K562 treated with DMSO at 1 percent for 12 hours (cell line): Measurements from ENCODE around the gene SLC2A5. TPM values are rescaled to one million over a fixed set of nuclear protein-coding genes. Genes with fewer than 3 reads are reported as not detected.

Experiments
- total RNA-seq: library from RNA; unstranded; fragments of 300-600 nt; gene quantifications from 2 replicates; pipeline ENCODE4 v1.2.3, GENCODE V29; 2022; ENCODE audit not compliant: insufficient read depth

SLC2A5 gene, protein sequence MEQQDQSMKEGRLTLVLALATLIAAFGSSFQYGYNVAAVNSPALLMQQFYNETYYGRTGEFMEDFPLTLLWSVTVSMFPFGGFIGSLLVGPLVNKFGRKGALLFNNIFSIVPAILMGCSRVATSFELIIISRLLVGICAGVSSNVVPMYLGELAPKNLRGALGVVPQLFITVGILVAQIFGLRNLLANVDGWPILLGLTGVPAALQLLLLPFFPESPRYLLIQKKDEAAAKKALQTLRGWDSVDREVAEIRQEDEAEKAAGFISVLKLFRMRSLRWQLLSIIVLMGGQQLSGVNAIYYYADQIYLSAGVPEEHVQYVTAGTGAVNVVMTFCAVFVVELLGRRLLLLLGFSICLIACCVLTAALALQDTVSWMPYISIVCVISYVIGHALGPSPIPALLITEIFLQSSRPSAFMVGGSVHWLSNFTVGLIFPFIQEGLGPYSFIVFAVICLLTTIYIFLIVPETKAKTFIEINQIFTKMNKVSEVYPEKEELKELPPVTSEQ
- total RNA-seq, result not detected in 2 replicates

DNA sequence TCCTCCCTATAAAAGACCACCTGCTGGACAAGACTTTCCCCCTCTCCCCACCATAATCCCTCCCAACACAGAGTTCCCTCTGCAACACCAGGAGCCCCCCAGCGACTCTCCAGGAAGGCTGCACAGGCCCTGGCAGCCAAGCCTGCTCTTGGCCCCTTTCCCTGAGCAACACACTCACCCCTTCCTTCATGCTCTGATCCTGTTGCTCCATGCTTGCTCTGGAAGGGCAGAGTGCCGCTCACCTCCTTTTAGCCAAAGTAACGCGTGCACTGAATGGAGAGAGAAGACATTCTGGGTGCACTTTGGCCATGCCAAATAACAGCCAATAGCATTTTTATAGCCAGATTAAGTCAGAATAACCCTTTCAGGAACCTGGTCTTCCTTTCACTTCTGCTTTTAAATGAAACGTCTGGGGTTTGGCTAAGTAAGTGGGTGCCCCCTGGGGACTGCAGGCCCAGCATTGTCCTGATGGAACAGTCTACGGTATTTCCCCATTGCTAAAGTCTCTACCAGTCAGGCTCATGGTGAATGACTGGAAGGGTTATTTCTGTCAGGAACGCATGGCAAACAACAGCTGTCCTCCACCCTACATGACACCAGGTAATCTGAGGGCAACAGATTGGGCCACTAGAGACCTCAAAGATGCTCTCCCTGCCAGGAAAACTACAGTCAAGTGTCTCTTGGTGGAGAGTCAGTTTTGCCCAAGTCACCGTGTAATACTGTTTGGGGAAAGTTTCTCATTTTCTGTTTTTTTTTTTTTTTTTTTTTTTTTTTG, at the start of gene SLC2A5:
Gene SLC2A5, minus strand, starts transcription at position 310 of the 775 bp plus-strand sequence. Its CDS starts 99 bp downstream, at position 211.

Other genes starting within 250 kb of the SLC2A5 start
- 1,911 and 1,979 TPM in 2 replicates for gene ENO1, start 190.9 kb downstream of the SLC2A5 start, total RNA-seq
- gene CA6, start 123.8 kb downstream of the SLC2A5 start, total RNA-seq, result not detected in 2 replicates
- gene SLC2A7, start 43.2 kb downstream of the SLC2A5 start, total RNA-seq, result not detected in 2 replicates
- 0.32 TPM in 1 of 2 replicates, not detected in the other for gene GPR157, start 59.5 kb upstream of the SLC2A5 start, total RNA-seq
- 4.1 and 13.6 TPM in 2 replicates for gene H6PD, start 165.1 kb upstream of the SLC2A5 start, total RNA-seq
- gene SPSB1, start 223.3 kb upstream of the SLC2A5 start, total RNA-seq, result 0.75 and 1.6 TPM in 2 replicates